GM23248 (cell line): Measurements from ENCODE around the gene OPRD1.

Source experiments
- EZH2 ChIP-seq: fragments of 200-600 bp; sonication (generic); IDR thresholded peaks from 2 replicates; pipeline ENCODE4 v1.6.1; 2018; ENCODE audit warnings: antibody characterized with exemption, mild to moderate bottlenecking; ENCODE audit not compliant: insufficient read depth, poor library complexity, severe bottlenecking
- EZH2phosphoT487 ChIP-seq: fragments of 200-600 bp; sonication (generic); IDR thresholded peaks from 2 replicates; pipeline ENCODE4 v1.6.1; 2018; ENCODE audit warnings: antibody characterized with exemption, moderate library complexity, mild to moderate bottlenecking, low read depth; ENCODE audit not compliant: insufficient read depth

DNA sequence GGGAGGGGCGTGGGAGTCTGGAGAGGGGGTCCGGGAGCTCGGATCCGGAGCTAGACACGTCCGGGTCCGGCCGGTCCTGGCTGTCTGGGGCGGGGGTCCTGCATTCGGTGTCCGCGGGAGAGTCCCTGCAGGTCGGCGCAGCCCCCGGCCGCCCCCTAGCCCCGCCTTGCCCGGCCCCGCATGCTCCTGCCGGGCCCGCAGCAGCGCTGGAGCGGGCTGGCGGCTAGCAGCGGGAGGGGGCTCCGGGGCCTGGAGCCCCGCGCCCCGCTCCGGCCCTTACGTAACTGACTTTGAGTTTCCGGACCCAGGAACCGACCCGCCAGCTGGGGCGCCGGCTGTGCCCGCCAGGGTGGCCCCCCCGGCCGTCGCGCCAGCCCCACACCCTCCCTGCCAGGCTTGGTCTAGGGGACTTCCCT is 75.5 kb downstream of the OPRD1 start:
- no peak for TF ChIP-seq EZH2
- TF ChIP-seq EZH2phosphoT487 = no peak
